IPS-NIHi11 (cell line): ENCODE measurements around the gene RABEP1.
A peak's percentile ranks its signal among the peaks of the same experiment; 100 is the strongest.

Experiments used
- DNase-seq: peaks from one replicate; pipeline ENCODE4 v3.0.0; 2012; ENCODE audit warnings: mixed read lengths, low spot score

RABEP1 gene

DNA sequence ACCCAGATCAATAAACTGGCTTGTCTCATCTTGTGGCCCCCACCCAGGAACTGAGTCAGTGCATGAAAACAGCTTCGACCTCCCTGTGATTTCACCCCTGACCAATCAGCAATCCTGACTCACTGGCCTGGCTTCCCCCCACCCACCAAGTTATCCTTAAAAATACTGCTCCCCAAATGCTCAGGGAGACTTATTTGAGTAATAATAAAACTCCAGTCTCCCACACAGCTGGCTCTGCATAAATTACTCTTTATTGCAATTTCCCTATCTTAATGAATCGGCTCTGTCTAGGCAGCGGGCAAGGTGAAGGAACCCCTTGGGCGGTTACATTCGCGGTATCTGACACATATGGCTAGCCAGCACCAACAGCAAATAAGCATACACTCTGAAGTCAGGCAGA is 9.8 kb upstream of the RABEP1 start:
- DNase-seq: no peak

DNA sequence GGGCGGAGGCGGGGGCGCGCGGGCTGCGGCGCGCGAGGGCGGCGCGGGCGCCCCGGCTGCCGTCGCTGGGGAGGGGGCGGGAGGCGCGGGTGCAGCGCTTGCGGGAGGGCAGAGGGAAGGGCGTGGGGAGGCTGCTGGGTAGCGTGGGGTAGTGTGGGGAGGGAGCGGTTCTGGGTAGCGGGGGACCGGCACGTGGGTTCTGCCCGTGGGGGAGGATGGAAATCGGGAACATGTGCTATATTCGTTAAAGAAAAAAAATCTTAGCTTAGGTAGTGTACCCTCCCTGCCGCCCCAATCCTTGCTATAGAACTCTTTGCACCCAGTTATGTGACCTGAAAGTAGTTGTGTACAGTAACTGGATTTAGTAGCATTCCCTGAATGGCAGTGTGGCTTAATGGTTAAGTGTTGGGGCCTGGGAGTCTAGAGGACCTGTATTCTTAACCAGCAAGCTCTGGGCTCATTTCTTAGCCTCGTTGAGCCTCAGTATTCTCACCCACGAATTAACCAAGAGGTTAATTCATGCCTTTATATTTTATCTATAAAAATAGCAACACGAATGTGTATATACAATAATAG is 646 bp downstream of the RABEP1 start:
- no peak for DNase-seq

DNA sequence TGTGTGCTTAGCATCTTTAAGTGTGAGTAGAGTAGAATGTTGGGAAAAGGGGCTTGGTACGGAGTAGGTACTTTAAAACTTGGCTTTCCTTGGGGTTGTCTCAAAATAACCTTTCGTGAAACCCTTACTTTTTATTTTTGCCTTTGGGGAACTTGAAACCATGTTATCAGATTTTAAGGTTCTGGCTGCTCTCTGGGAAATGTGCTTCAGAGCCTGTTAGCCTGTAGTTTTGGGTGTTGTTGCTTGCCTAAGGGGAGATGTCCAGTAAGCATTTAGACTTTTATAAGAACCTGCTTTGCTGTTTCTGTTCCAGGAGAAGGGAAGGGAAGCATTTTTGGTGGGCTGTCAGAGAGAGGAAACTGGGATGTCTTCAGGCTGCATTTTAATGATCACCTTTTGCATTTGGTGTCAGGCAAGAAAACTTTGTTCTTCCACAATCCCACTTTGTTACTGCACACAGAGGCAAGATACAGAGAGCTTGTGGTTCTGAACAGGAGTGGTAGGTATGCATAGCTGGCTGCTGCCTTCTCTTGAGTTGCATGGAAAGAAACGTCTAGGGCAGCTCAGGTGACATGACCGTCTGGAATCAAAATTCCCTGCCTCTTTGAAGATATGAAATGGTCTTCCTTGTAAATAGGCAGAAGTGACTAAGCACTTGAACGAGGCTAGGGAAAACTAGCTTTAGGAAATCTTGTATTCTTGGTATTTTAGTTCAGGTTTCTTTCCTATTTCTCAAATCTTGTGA is 1.7 kb downstream of the RABEP1 start:
- no peak for DNase-seq

DNA sequence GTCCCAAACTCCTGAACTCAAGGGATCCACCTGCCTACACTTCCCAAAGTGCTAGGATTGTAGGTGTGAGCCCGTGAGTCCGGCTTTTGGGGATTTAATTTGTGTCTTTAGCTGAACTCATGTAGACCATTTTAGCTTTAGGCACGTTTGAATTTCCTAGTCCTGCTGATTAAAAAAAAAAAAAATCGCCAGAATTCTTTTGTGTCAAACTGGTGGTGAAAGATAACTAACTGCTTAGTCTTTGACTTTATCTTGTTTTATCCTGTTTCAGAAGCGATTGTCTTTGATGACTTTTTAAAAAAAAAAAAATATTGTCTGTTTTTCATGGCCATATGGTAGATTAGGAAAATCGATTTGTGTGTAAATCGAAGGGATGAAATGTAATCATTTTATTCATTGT is 2.6 kb downstream of the RABEP1 start:
- no peak for DNase-seq

DNA sequence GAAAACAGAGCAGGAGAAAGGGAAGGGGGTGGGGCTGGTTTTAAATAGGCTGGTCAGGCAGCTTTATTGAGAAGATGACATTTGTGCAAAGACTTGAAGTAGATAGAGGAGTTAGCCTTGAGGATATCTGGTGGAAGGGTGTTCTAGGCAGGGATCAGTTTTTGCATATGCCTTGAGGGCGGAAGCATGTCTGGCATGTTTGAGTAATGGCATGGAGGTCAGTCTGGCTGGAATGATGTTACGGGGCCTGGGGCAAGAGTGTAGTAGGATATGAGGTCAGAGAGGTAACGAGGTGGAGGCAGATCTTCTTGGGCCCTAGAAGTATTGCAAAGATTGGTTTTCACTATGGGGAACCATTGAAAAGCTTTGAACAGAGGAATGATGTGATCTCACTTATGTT is 4.8 kb downstream of the RABEP1 start:
- DNase-seq: no peak

DNA sequence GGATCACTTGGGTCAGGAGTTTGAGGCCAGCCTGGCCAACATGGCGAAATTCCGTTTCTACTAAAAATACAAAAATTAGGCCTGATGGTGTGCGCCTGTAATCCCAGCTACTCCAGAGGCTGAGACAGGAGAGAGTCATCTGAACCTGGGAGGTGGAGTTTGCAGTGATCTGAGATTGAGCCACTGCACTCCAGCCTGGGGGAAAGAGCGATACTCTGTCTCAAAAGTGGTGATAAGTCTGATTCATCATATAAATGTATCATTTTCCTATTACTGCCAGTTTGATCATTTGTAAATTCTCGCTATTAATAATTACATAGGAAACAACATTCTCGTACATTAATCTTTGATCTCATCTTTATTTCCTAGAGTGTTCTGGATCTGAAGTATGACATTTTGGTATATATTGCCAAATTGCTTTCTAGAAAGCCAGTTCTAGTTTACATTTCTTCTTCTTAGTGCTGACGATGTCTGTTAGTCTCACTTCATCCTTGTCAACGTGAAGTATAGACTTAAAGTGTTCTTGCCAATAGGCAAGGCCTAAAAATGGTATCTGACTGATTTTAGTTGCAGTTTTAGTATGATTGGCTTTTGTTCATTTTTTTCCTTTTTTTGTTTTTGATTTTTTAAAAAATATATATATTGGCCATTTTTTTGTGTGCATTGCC is 9.7 kb downstream of the RABEP1 start:
- DNase-seq: no peak

DNA sequence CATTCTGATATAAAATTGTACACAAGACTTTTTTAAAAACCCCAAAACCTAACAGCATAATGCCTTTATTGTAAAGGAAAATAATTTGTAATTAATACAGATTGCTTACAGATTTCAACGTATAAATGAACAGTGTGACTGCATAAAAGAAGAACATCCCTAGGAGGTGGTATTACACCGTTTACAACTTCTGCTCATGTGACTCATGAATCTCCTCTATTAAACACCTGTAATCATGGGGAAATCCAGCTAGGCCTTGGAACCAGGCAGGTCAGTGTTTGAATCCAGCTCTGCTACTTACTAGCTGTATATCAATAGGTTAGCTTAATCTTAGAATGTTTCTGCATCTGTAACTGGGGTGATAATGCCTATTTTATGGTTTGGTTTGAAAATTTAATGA is 15.2 kb downstream of the RABEP1 start:
- no peak for DNase-seq

DNA sequence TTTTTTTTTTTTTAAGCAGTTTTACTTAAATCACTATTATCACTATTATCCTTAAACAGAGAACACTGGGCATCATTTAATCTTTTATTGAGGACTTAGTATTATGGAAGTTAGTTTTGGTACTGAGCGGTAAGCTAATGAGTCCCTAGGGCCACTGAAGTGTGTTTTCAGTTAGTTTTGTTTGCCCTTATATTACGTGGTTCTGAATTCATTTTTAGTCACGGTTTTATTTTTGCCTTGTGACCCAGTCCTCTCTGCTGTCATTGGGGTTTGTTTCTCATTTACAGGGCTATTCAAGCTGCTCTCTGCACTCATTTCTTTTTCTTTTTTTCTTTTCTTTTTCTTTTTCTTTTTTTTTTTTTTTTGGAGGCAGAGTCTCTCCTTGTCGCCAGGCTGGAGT is 17.3 kb downstream of the RABEP1 start:
- no peak for DNase-seq

DNA sequence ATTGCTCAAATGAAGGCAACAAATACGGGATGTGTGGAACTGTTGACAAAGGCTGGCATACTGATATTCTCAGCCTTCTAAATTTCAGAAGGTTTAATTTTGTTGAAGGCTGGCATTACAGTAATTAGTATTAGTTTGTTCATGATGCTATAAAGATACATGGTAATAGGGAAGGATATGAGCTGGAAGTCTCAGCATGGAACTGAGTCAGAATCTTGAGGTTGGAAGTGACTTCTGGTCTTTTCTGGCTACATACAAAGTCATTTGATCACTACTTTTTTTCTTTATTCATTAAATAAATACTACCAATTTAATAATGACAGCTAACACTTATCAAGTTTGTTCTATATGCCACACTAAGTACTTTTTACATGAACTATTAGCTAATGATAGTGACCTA is 22.6 kb downstream of the RABEP1 start:
- no peak for DNase-seq

DNA sequence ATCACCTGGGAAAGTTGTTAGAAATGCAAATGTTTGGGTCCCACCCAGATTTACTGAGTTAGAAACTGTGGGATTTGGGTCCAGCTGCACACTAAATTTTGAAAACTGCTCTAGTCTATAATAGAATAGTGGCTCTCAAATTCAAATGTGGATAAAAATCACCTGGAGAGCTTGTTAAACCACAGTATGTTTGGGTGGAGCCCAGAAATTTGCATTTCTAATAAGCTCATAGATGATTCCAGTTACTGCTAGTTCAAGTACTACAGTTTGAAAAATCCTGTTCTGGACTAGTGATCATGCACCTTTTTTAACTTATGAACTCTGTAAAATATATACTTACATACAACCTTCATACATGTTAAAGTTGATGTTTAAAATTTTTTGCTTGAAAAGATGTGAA is 27.8 kb downstream of the RABEP1 start:
- no peak for DNase-seq

DNA sequence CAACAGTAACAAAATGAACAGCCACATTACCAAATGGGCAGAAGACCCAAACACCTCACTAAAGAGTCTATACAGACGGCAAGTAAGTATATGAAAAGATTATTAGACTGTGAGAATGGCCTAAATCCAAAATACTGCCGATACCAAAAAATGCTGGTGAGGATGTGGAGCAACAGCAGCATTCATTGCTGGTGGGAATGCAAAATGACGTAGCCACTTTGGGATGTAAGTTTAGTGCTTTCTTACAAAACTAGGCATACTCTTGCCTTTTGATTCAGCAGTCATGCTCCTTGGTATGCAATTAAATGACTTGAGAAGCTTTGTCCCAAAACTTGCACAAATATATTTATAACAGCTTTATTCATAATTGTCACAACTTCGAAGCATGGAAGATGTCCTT is 43.8 kb downstream of the RABEP1 start:
- no peak for DNase-seq

DNA sequence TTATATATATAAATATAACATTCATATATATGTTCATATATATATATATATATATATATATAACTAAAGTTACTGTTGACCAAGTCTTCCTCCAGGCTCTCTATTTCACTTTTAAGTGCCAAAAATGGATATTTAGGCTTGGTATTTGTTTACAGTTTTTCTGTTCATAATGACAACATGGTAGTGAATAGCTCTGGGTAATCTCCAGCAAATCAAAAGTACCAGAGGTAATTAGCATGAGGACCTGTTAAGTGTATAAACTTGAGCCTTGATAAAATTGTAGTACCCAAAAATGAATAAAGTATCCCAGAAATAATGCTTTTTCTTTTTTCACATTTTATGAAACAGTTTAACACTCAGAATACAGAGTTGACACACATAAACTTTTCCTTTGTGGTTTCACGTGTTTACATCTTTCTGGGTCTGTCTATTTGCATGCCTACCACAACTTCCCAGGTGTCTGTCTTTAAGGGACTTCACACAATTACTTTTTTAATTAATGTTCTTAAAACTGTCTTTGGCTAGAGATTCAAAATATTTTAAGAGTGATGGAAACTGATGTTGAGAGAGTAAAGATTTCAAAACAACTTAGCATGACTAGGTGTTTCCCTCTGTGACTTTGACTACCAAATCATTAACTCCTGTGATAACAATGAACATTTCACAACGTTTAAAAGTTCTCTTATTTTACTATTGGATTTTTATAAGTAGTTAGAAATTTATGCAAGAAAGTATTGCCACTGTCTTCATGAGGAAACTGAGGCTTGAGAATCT is 47.9 kb downstream of the RABEP1 start:
- no peak for DNase-seq

DNA sequence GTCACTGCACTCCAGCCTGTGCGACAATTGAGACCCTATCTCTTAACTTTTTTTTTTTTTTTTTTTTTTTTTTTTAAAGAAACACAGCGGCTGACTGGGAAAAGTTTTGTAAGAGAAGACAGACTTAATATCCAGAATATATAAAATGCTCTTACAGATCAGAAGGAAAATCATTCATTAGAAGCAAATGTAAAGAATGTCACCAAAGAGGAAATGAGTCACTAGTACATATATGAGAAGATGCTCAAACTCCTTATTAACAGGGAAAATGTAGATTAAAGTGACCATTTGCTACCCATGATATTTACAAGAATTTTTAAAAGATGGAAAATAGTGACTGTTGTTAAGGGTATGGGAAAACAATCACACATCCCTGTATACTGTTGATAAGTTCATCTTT is 48.9 kb downstream of the RABEP1 start:
- DNase-seq: no peak

DNA sequence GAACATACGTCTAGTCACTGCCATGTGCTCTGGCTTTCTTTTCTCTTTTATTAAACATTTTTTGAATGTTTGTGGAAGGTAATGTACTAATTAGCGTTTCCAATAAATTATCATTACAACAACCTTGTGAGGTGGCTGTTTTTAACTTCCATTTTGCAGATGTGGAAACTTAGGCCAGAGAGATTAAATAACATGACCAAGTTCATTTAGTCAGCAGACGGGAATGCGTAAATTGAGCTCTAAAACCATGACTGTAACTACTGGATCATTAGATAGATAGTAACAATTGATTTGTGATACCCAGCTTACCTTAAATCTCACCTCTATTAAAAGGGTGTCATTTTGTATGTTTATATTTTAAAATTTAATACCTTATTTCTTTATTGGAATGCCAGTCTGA is 49.4 kb downstream of the RABEP1 start:
- DNase-seq: no peak

DNA sequence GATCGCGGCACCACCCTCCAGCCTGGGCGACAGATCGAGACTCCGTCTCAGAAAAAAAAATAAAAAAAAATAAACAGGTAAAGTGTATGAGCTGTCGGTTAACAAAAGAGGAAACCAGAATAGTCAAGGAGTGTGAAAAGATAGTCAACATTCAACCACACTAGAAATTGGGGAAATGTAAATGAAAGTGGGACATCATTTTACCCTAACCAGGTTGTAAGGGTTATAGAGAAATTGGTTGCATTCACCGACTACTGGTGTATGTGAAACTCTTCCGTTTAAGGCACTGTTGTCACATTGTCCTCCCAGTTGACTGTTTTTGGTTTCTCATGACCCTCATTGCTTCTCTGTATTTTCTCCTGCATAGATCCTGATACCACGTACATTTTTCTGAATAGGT is 62.8 kb downstream of the RABEP1 start:
- no peak for DNase-seq

DNA sequence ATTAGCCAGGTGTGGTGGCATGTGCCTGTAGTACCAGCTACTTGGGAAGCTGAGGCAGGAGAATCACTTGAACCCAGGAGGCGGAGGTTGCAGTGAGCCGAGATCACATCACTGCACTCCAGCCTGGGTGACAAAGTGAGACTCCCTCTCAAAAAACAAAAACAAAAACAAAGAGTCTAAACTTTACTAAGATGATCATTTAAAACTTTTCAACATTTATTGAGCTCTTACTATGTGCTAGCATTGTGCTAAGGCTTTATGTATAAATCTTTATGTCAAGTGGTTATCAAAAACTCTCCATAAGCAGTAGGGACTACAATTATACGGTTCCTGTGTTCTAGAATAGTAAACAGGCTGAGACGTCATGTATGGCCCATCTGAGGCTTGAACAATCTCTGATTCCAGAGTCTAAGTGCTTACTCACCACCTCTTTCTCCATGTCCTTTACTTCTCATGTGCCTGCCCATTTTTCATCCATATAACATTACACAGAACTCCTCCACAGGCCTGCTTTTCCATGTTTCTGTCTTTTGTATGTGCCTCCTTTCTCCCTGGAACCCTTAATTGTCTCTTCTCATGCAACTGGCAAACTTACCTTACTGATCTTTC is 70.7 kb downstream of the RABEP1 start:
- no peak for DNase-seq

DNA sequence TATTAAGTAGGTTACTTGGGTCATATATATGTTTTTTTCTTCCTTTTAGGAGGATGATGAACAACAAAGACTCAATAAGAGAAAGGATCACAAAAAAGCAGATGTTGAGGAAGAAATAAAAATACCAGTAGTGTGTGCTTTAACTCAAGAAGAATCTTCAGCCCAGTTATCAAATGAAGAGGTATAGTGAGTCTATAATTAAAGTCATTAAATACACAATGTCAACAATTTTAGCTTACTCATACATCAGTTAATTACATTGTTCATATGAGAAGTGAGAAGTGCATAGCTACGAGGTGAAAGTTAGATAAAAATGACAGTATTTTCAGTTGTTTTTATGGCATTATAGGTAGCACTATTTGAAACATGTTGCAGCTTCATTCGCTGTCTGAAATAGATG is 72.2 kb downstream of the RABEP1 start:
- no peak for DNase-seq

DNA sequence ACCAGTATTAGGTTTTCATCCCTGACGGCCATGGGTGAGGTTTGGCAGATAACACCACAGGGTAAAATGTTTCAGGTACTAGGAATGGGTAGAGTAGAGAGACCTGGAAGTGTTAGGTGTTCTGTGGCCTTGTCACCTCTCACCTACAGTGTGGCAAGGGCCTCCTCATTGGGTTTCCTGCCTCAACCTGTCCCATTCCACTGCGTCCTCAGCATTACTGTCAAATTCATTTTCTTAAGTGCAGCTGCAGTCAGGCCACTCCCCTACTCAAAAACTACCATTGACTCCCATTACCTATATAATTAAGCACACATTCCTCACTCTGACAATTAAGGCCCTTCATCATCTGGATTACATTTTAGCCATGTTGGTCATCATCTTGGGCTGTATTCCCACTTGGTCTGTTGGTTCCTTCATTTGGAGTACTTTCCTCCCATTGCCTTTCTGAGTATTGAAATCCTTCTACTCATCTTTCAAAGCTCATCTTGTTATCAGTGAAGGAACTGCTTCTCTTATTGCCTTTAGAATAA is 72.9 kb downstream of the RABEP1 start:
- no peak for DNase-seq

DNA sequence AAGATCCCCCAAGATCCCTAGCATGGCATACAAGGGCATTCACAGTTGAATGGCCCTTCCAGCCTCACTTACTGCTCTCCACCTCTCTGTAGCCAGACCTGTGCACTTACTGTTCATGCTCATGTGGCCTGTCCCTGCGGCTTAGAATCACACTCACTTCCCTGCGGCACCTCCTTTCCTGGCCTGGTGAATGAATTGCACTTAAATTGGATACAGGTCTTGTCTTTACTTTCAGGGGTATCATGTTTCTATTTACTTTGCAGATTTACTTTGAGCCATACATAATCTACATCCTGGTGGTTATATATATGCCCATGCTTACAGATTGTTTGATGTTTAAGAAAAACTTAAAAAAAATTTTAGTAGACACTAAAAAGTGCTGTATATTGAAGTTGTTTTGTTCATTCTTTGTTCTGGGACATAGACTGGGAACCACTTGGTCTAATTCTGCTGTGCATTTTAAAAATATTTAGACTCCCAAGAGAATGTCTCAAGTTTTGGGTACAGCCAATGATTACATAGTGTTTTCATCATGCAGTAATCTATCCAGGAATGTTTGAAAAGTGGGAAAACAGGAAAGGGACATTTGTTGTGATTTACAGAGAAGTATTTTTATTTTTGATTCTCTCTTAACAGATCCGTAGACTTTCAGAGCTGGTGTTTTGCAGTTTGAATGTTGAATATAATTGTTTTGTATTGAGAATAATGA is 73.5 kb downstream of the RABEP1 start:
- no peak for DNase-seq

DNA sequence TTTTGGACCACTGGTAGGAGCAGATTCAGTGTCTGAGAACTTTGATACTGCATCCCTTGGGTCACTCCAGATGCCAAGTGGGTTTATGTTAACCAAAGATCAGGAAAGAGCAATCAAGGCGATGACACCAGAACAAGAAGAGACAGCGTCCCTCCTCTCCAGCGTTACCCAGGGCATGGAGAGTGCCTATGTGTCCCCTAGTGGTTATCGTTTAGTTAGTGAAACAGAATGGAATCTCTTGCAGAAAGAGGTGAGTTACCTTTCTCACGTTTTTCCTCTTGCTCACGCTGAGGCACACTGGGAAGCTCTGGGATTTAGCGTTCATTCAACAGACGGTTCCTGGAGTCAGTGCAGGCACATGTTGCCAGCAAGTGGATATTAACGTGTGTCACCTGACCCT is 79.3 kb downstream of the RABEP1 start:
- no peak for DNase-seq

DNA sequence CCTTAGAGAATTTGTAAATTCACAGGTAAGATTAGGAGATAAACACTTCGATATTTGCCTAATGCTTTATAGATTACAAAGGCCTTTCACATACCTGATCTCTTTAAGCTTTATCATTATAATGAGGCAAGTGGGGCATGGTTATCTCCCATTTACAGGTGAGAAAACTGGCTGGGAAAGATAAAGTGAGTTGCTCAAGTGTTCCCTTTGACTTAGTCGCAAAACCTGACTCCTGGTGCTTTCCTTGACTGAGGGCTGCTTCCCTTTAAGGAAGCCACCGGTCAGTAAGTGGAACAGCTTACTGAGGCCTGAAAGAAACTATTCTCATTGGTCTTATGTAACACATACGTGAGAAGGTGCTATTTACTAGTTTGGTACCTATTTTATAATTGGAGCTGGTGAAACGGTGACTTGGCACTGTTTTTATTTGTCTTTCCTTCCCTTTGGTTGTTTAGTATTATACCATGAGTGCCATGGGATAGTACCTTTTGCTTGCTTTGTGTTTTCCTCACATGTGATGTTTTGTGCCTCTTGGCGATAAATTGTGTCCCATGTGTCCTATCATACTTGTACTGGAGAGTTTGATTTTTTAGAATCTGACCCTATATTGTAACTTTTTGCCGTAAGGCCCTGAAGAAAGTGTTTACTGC is 80.2 kb downstream of the RABEP1 start:
- DNase-seq: peak; percentile 8
